A549 (cell line): Measurements from ENCODE around the gene CLCNKA. TPM values are rescaled to one million over a fixed set of nuclear protein-coding genes. Genes with fewer than 3 reads are reported as not detected.
"Not testable (repeated sequence)": the region's sequence is repeated elsewhere in the genome, so short reads cannot be mapped to it uniquely, and the experiment has no call there.

ENCODE experiments used
- ATAC-seq, 2 experiments: fragments of 200-7000 bp in 1 of 2; fragments of >200 bp in 1 of 2; cut with Nextera tagmentation in 1 of 2; cut with Tn5 transposase in 1 of 2; 3 replicates each; pipeline versions ENCODE4 v1.8.0 to v1.9.1; 2018 to 2020; ENCODE audit warnings: mild to moderate bottlenecking in 1 of 2, moderate library complexity in 1 of 2
- CTCF ChIA-PET: fragments of 300-600 bp; sonication (Branson Sonifier 250); formaldehyde crosslinking; extraction: SDS; loops from one replicate; lab custom pipeline; 2021; ENCODE audit warnings: antibody characterized with exemption, inconsistent platforms; lab: Yijun Ruan, JAX
- POLR2A ChIA-PET: fragments of 350-600 bp; formaldehyde crosslinking; extraction: SDS; loops from one replicate; lab custom pipeline; 2021; ENCODE audit warnings: antibody characterized with exemption, inconsistent platforms; lab: Yijun Ruan, JAX
- DNase-seq, 2 experiments: peaks; one replicate each; pipeline versions ENCODE4 v3.0.0 to v3.0.0-alpha.2; 2011 to 2016; ENCODE audit warnings: low read depth in 1 of 2, low spot score in 1 of 2
- FAIRE-seq: peaks from 2 replicates; lab custom pipeline; 2011; peaks lifted over from hg19 to GRCh38; lab: Jason Lieb, UNC
- H3K27ac ChIP-seq, 2 experiments: fragments of >200 bp; sonication (Bioruptor Twin); formaldehyde crosslinking; 3 replicates each; pipeline ENCODE4 v1.5.1; 2016 to 2017
- H3K4me1 ChIP-seq: fragments of >200 bp; sonication (Bioruptor Twin); formaldehyde crosslinking; 3 replicates; pipeline ENCODE4 v1.6.1; 2016
- H3K4me2 ChIP-seq: fragments of >200 bp; sonication (Bioruptor Twin); formaldehyde crosslinking; 3 replicates; pipeline ENCODE4 v1.6.1; 2016
- H3K4me3 ChIP-seq: fragments of >200 bp; sonication (Bioruptor Twin); formaldehyde crosslinking; 3 replicates; pipeline ENCODE4 v1.5.1; 2016
- H3K9me3 ChIP-seq: fragments of >200 bp; sonication (Bioruptor Twin); formaldehyde crosslinking; 3 replicates; pipeline ENCODE4 v1.6.1; 2016
- BCL3 ChIP-seq: fragments of >200 bp; sonication (Bioruptor Twin); formaldehyde crosslinking; IDR thresholded peaks from 3 replicates; pipeline ENCODE4 v1.6.1; 2016
- BHLHE40 ChIP-seq: IDR thresholded peaks from 2 replicates; pipeline ENCODE4 v1.6.1; 2012; ENCODE audit warnings: low read depth, low read length, inconsistent platforms
- CEBPB ChIP-seq, 2 experiments: fragments of >200 bp in 1 of 2; sonication (Bioruptor Twin) in 1 of 2; formaldehyde crosslinking in 1 of 2; IDR thresholded peaks; 2 replicates each; pipeline ENCODE4 v1.6.1; 2012 to 2016
- CHD2 ChIP-seq: fragments of 150-350 bp; IDR thresholded peaks from 2 replicates; pipeline ENCODE4 v1.6.1; 2014; ENCODE audit warnings: low read length; ENCODE audit not compliant: partially characterized antibody
- EHF ChIP-seq: fragments of 250-450 bp; sonication (Bioruptor Pico); IDR thresholded peaks from 2 replicates; pipeline ENCODE4 v1.5.0; 2020; ENCODE audit warnings: mild to moderate bottlenecking
- EP300 ChIP-seq, 2 experiments: fragments of >200 bp; sonication (Bioruptor Twin); formaldehyde crosslinking; IDR thresholded peaks; 2 replicates in 1 of 2; 3 replicates in 1 of 2; pipeline ENCODE4 v1.6.1; 2016 to 2017
- HOXB5 ChIP-seq: fragments of 250-450 bp; sonication (Bioruptor Pico); IDR thresholded peaks from 2 replicates; pipeline ENCODE4 v1.5.0; 2020; ENCODE audit warnings: mild to moderate bottlenecking, moderate library complexity
- KDM1A ChIP-seq: fragments of 200-600 bp; sonication (generic); IDR thresholded peaks from 2 replicates; pipeline ENCODE4 v1.6.1; 2016; ENCODE audit warnings: low read depth, mild to moderate bottlenecking
- KDM5A ChIP-seq: fragments of 200-600 bp; sonication (generic); IDR thresholded peaks from 2 replicates; pipeline ENCODE4 v1.6.1; 2016; ENCODE audit warnings: antibody characterized with exemption, mild to moderate bottlenecking
- MAFK ChIP-seq: fragments of 450-650 bp; IDR thresholded peaks from 2 replicates; pipeline ENCODE4 v1.6.1; 2014; ENCODE audit not compliant: partially characterized antibody
- MAX ChIP-seq: IDR thresholded peaks from 2 replicates; pipeline ENCODE4 v1.6.1; 2012
- NR3C1 ChIP-seq: fragments of >200 bp; sonication (Bioruptor Twin); formaldehyde crosslinking; IDR thresholded peaks from 3 replicates; pipeline ENCODE4 v1.6.1; 2017
- RAD21 ChIP-seq, 2 experiments: fragments of >200 bp in 1 of 2; sonication (Bioruptor Twin) in 1 of 2; formaldehyde crosslinking in 1 of 2; IDR thresholded peaks in 1 of 2; conservative IDR thresholded peaks in 1 of 2; 2 replicates in 1 of 2; 3 replicates in 1 of 2; pipeline ENCODE4 v1.6.1; 2012 to 2018; ENCODE audit warnings: inconsistent platforms in 1 of 2
- REST ChIP-seq: fragments of 200-600 bp; sonication (generic); IDR thresholded peaks from 2 replicates; pipeline ENCODE4 v1.6.1; 2016; ENCODE audit warnings: antibody characterized with exemption, mild to moderate bottlenecking, moderate library complexity
- RNF2 ChIP-seq: fragments of 200-600 bp; sonication (generic); IDR thresholded peaks from 2 replicates; pipeline ENCODE4 v1.6.1; 2016; ENCODE audit warnings: low read depth, mild to moderate bottlenecking, antibody characterized with exemption, moderate library complexity, borderline replicate concordance
- SMC3 ChIP-seq: fragments of >200 bp; sonication (Bioruptor Twin); formaldehyde crosslinking; IDR thresholded peaks from 3 replicates; pipeline ENCODE4 v1.6.1; 2018; ENCODE audit warnings: inconsistent platforms
- SREBF2 ChIP-seq: fragments of 450-650 bp; IDR thresholded peaks from 2 replicates; pipeline ENCODE4 v1.6.1; 2014; ENCODE audit warnings: mild to moderate bottlenecking, moderate library complexity
- TFCP2L1 ChIP-seq: fragments of 250-450 bp; sonication (Bioruptor Pico); IDR thresholded peaks from 2 replicates; pipeline ENCODE4 v1.5.0; 2021; ENCODE audit warnings: mild to moderate bottlenecking
- ZC3H11A ChIP-seq: fragments of 450-650 bp; IDR thresholded peaks from 2 replicates; pipeline ENCODE4 v1.6.1; 2014; ENCODE audit warnings: antibody characterized with exemption, mild to moderate bottlenecking
- ZFP36 ChIP-seq: fragments of 450-650 bp; IDR thresholded peaks from 2 replicates; pipeline ENCODE4 v1.6.1; 2014; ENCODE audit warnings: borderline replicate concordance; ENCODE audit not compliant: partially characterized antibody
- ZNF302 ChIP-seq: fragments of 250-450 bp; sonication (Bioruptor Pico); IDR thresholded peaks from 2 replicates; pipeline ENCODE4 v1.9.0; 2021; ENCODE audit warnings: inconsistent platforms, mild to moderate bottlenecking, moderate library complexity
- ZSCAN20 ChIP-seq: fragments of 250-450 bp; sonication (Bioruptor Pico); IDR thresholded peaks from 2 replicates; pipeline ENCODE4 v1.8.0; 2022; ENCODE audit warnings: mild to moderate bottlenecking, moderate library complexity
- WGBS: methylation state at CpG from one replicate; pipeline ENCODE4 v1.1.6; 2017; ENCODE audit errors: missing lambda C conversion rate; 5-methylcytosine and 5-hydroxymethylcytosine counted together
- polyA plus RNA-seq, 4 experiments: library from polyadenylated mRNA; depleted of rRNA in 3 of 4; stranded (reverse); fragments of >200 nt; fragmentation: RNase III in 1 of 4; extraction: RNeasy Plus Mini Kit Qiagen cat#74134 plus additional on column Dnase treatment in 1 of 4; gene quantifications; 2 replicates in 3 of 4; 3 replicates in 1 of 4; pipeline ENCODE4 v1.2.3, GENCODE V29; 2011 to 2017

Gene CLCNKA
- polyA plus RNA-seq, 2 of the 4 experiments (the other 2 are of a cell fraction), result 0.06 TPM; not detected in 1

GRCh38 chr1:15975805-15976680 is 45.8 kb upstream of the CLCNKA start, which contains the start of gene ZBTB17 (continued):
- TF ChIP-seq REST (no peak), NR3C1 (no peak), RNF2 (no peak)
- TF ChIP-seq, all 56 proteins: peak for 5

- peaks cover 11% of the 10 kb centered on the region; the same call in 2 of the 3 replicates for H3K4me1 ChIP-seq
- H3K27ac ChIP-seq, H3K4me3 ChIP-seq, CTCF ChIA-PET, H3K9me3 ChIP-seq, H3K4me2 ChIP-seq, POLR2A ChIA-PET, ATAC-seq, FAIRE-seq, DNase-seq: not testable (repeated sequence)
- 73% methylated on average over 4 of the region's 4 CpGs for WGBS
These were observed 43.9 kb upstream of the CLCNKA start for GRCh38 chr1:15977947-15978346.

- POLR2A ChIA-PET, result no interaction called here
- Histone ChIP-seq H3K4me1 (peaks cover 1% of the 10 kb centered on the region; the same call in 2 of the 3 replicates), H3K27ac (no peak overlapping the region), H3K4me3 (no peak overlapping the region), H3K4me2 (no peak overlapping the region), H3K9me3 (peaks cover 8% of the 10 kb centered on the region; the same call in 1 of the 3 replicates)
- 35% methylated on average over 3 of the region's 3 CpGs for WGBS
- TF ChIP-seq REST, result peak; percentile 38; the same call in 1 of the 2 replicates
- no peak for TF ChIP-seq MAFK
- no peak for TF ChIP-seq EHF
- TF ChIP-seq BCL3, result no peak
- DNase-seq, result no peak
- ATAC-seq, result no peak
- CTCF ChIA-PET, result interaction anchor here (2.5 kb wide), 1 partner anchor 13 kb away, joined by 8 read pairs; no protein-coding TSS in a partner anchor
- no peak for FAIRE-seq
These were observed 40.2 kb upstream of the CLCNKA start for GRCh38 chr1:15981679-15982078.

- Histone ChIP-seq H3K4me1 (no peaks in the 10 kb centered on the region), H3K4me2 (no peak overlapping the region), H3K27ac (no peak overlapping the region), H3K9me3 (peaks cover 8% of the 10 kb centered on the region; the same call in 1 of the 3 replicates), H3K4me3 (no peak overlapping the region)
- POLR2A ChIA-PET, result no interaction called here
- DNase-seq (no peak), FAIRE-seq (no peak), ATAC-seq (no peak)
- TF ChIP-seq CEBPB (IDR thresholded peaks at IDR 0.05) (no peak), TFCP2L1 (CRISPR knock-in tag) (no peak), ZFP36 (no peak), NR3C1 (no peak), SMC3 (no peak), EP300 (IDR thresholded peaks at IDR 0.05) (no peak), SREBF2 (no peak), KDM5A (no peak), CHD2 (no peak), ZC3H11A (no peak), HOXB5 (CRISPR knock-in tag) (no peak), ZNF302 (CRISPR knock-in tag) (no peak), MAX (no peak), EHF (no peak), MAFK (no peak), KDM1A (no peak), BHLHE40 (no peak), RNF2 (no peak), RAD21 (conservative IDR thresholded peaks at IDR 0.05 in 1 of 2, IDR thresholded peaks at IDR 0.05 in 1 of 2) (no peak), ZSCAN20 (CRISPR knock-in tag) (no peak)
- CTCF ChIA-PET, result interaction anchor here (0.9 to 1.1 kb wide), 2 partner anchors 12 to 72 kb away, joined by 3 read pairs; no protein-coding TSS in a partner anchor
- WGBS, result 3% methylated on average over 1 of the region's 1 CpG
These were observed 38.6 kb upstream of the CLCNKA start for GRCh38 chr1:15983275-15983674.
